Activated T-helper 1 cell treated with anti-CD3 and anti-CD28 coated beads, Interleukin-12 subunit alpha, Interleukin-12 subunit beta, Interleukin-2, Interleukin-4 antibody, amounts not matched to agents 30 ng/mL and 10 ng/mL and 1 ng/mL, durations not matched to agents 14 hours and 24 hours and 36 hours (primary cell): Measurements from ENCODE around the gene RXRA. TPM values are rescaled to one million over a fixed set of nuclear protein-coding genes. Genes with fewer than 3 reads are reported as not detected.

ENCODE experiments used
- DNase-seq: peaks from one replicate; pipeline ENCODE4 v3.0.0; 2021; ENCODE audit warnings: low spot score
- H3K27ac Mint-ChIP-seq: one replicate; pipeline ENCODE4 v1.8.0; 2021; ENCODE audit warnings: mild to moderate bottlenecking, mixed read lengths
- H3K27me3 Mint-ChIP-seq: one replicate; pipeline ENCODE4 v1.8.0; 2022; ENCODE audit warnings: mild to moderate bottlenecking, moderate library complexity, mixed read lengths; ENCODE audit not compliant: insufficient read depth
- H3K36me3 Mint-ChIP-seq: one replicate; pipeline ENCODE4 v1.8.0; 2021; ENCODE audit warnings: low read depth, mixed read lengths
- H3K4me1 Mint-ChIP-seq: one replicate; pipeline ENCODE4 v1.8.0; 2021; ENCODE audit warnings: low read depth, mixed read lengths
- H3K4me3 Mint-ChIP-seq: one replicate; pipeline ENCODE4 v1.8.0; 2021; ENCODE audit warnings: mild to moderate bottlenecking, moderate library complexity, mixed read lengths
- H3K9me3 Mint-ChIP-seq: one replicate; pipeline ENCODE4 v1.8.0; 2021; ENCODE audit warnings: mixed read lengths
- intact Hi-C: fragments of 100-400 bp; cut with micrococcal nuclease; formaldehyde crosslinking; loops from one replicate; pipeline ENCODE4 v1.15.1; 2024
- total RNA-seq: library from RNA; stranded (reverse); gene quantifications from 2 replicates; pipeline ENCODE4 v1.2.3, GENCODE V29; 2022

Gene RXRA
- total RNA-seq, 1 donor from 2014 or later, result 0.91 TPM

GRCh38 chr9:134403292-134403681, 77.0 kb downstream of the RXRA start:
- no peak overlapping the region for H3K27ac Mint-ChIP-seq
- H3K4me3 Mint-ChIP-seq, result no peak overlapping the region
- peaks cover 29% of the 10 kb centered on the region for H3K4me1 Mint-ChIP-seq
- intact Hi-C loops, result no loop called here
- no peaks in the 10 kb centered on the region for H3K9me3 Mint-ChIP-seq
- H3K36me3 Mint-ChIP-seq, result no peaks in the 10 kb centered on the region
- H3K27me3 Mint-ChIP-seq, result peaks cover 8% of the 10 kb centered on the region
- no peak for DNase-seq

DNA sequence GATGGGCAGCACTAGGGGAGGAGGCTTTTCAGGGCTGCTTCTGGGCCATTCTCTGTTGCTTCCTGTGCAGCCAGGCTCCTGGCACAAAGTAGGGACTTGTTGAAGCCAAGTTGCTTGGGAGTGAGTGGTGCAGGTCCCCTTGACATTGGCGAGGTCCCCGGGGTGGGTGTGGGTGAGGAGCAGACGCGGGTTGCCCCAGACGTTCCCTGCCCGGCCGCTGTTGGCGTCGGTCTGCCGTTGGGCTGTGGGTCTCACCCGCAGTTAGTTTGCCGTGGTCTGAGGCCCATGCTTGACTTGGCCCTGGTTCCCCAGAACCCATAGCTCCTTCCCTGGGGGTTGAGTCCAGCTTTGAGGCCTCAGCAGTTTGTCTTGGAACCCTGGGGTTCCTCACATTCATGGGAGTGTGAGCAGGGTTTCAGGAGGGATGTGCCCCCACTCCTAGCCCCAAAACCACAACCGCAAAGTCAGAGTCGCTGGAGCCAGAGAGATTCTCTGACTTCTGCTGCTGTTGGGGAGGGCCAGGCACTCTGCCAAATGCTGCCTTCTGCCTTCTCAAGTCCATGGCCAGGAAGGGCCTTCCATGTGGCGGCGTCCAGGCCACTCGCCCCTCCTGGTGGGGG, 77.5 kb downstream of the RXRA start:
- Mint-ChIP-seq H3K4me1 (peaks cover 29% of the 10 kb centered on the region), H3K27me3 (peaks cover 8% of the 10 kb centered on the region), H3K36me3 (no peaks in the 10 kb centered on the region), H3K27ac (no peak overlapping the region), H3K9me3 (no peaks in the 10 kb centered on the region), H3K4me3 (no peak overlapping the region)
- DNase-seq, result no peak
- intact Hi-C loops, result no loop called here

- H3K27me3 Mint-ChIP-seq, result peaks cover 8% of the 10 kb centered on the region
- DNase-seq, result no peak
- H3K9me3 Mint-ChIP-seq, result no peaks in the 10 kb centered on the region
- no peak overlapping the region for H3K27ac Mint-ChIP-seq
- H3K36me3 Mint-ChIP-seq, result no peaks in the 10 kb centered on the region
- H3K4me3 Mint-ChIP-seq, result no peak overlapping the region
- H3K4me1 Mint-ChIP-seq, result peaks cover 29% of the 10 kb centered on the region
- intact Hi-C loops, result no loop called here
Measured at GRCh38 chr9:134404376-134405358, 78.4 kb downstream of the RXRA start.

DNA sequence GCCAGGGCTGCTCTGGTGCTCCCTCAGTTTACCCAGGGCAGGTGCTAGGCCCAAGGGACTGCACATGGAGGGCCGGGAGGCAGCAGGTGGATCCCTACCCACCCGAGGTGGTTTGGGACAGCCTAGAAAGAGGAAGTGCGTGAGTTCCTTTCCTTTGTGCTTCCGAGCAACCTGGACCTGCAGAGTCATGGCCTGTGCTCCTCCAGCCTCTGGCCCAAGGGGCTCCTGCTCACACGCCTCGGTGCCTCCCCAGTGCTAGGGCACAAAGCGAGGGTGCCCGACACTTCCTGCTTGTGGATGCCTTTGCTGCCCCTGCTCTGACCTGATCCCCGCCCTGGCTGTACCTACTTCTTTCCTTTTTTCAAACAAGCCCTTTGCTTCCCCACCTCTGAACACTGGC, 79.3 kb downstream of the RXRA start:
- Mint-ChIP-seq H3K9me3 (no peaks in the 10 kb centered on the region), H3K4me1 (peaks cover 29% of the 10 kb centered on the region), H3K4me3 (no peak overlapping the region), H3K27ac (no peak overlapping the region), H3K27me3 (peaks cover 8% of the 10 kb centered on the region), H3K36me3 (no peaks in the 10 kb centered on the region)
- intact Hi-C loops, result no loop called here
- no peak for DNase-seq

DNA sequence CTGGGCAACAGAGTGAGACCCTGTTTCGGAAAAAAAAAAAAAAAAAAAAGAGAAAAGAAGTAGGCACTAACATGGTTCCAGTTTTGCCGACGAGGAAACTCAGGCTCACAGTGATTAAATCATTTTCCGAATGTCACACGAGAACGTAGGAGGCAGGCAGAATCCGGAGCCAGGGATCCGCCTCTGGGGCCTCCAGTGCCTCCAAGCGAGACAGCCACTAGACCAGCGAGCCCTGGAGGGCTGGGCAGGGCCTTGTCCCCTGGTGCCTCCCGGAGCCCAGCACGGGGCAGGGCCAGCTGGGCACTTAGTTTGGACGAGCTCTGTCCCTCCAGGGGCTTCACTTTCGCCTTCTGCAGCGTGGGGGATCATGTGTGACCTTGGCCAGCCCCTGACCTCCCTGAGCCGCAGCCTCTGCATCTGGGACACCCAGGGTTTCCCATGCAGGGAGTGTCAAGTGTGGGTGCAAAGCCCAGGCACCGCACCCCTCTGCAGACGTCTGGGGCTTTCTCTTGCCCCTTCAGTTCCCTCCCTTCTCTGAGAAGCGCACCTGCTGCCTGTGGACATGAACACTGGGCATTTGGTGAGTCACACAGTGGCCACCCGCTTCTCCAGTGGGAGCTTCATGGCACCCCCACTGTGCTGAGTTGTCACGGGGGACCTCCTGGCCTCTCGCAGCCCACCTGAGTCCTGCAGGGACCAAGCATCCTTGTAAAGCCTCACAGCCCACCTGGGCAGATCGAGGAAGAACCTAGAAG, 80.3 kb downstream of the RXRA start:
- no peaks in the 10 kb centered on the region for H3K36me3 Mint-ChIP-seq
- intact Hi-C loops, result loop anchor here (1.0 to 2.0 kb wide), 3 partner anchors 10 to 82 kb away; no protein-coding TSS in a partner anchor
- peaks cover 8% of the 10 kb centered on the region for H3K27me3 Mint-ChIP-seq
- DNase-seq, result no peak
- H3K9me3 Mint-ChIP-seq, result no peaks in the 10 kb centered on the region
- H3K4me1 Mint-ChIP-seq, result peaks cover 29% of the 10 kb centered on the region
- H3K27ac Mint-ChIP-seq, result no peak overlapping the region
- H3K4me3 Mint-ChIP-seq, result peak overlapping the region; percentile 65

GRCh38 chr9:134407121-134407779, 81.0 kb downstream of the RXRA start:
- peaks cover 8% of the 10 kb centered on the region for H3K27me3 Mint-ChIP-seq
- peak overlapping the region; percentile 83 for H3K27ac Mint-ChIP-seq
- H3K9me3 Mint-ChIP-seq, result no peaks in the 10 kb centered on the region
- peak; percentile 73 for DNase-seq
- intact Hi-C loops, result loop anchor here (1.0 to 2.0 kb wide), 3 partner anchors 11 to 82 kb away; no protein-coding TSS in a partner anchor
- no peaks in the 10 kb centered on the region for H3K36me3 Mint-ChIP-seq
- H3K4me1 Mint-ChIP-seq, result peaks cover 29% of the 10 kb centered on the region
- H3K4me3 Mint-ChIP-seq, result peak overlapping the region; percentile 65

- no peak overlapping the region for H3K4me3 Mint-ChIP-seq
- no peaks in the 10 kb centered on the region for H3K9me3 Mint-ChIP-seq
- no peak for DNase-seq
- H3K36me3 Mint-ChIP-seq, result no peaks in the 10 kb centered on the region
- H3K27me3 Mint-ChIP-seq, result peaks cover 8% of the 10 kb centered on the region
- intact Hi-C loops, result no loop called here
- no peak overlapping the region for H3K27ac Mint-ChIP-seq
- H3K4me1 Mint-ChIP-seq, result peaks cover 28% of the 10 kb centered on the region
Measured at GRCh38 chr9:134408389-134408788, 82.1 kb downstream of the RXRA start.

GRCh38 chr9:134408939-134409737, 82.9 kb downstream of the RXRA start:
- Mint-ChIP-seq H3K4me1 (peaks cover 20% of the 10 kb centered on the region), H3K36me3 (no peaks in the 10 kb centered on the region), H3K9me3 (no peaks in the 10 kb centered on the region), H3K27ac (no peak overlapping the region), H3K27me3 (peaks cover 6% of the 10 kb centered on the region), H3K4me3 (no peak overlapping the region)
- no peak for DNase-seq
- intact Hi-C loops, result no loop called here

DNA sequence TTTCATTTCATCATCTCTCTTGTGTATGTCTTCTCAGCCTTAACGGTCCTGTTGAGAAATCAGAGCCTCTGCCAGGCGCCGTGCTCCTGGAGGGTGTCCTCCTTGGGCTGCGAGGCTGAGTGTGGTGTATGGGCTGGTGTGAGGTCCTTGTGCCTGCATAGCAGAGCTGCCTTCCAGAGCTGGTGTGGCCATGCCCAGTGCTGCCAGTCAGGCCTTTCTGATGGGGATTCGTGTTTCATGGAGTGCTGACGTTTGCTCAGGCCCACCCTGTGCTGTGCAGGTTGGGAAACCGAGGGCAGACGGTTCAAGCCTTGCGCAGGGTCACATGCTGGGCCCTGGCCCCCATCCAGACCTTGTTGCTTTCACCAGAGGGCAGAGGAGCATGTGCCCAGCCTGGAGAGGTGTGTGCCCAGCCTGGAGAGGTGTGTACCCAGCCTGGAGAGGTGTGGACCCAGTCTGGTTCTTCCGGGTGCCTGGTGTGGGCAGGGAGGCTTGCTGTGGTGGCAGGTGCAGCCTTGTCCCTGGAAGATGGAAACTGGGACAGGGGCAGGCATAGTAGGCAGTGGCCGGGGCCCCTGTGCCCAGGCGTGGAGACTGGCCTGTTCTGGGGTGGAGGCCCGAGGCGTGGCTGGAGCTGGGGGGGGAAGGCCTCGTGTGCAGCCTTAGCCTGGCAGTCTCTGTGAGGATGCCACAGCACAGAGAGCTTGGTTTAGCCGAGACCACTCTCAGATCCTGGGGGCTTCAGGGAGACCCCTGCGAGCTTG, 84.0 kb downstream of the RXRA start:
- Mint-ChIP-seq H3K27ac (no peak overlapping the region), H3K36me3 (no peaks in the 10 kb centered on the region), H3K27me3 (peaks cover 6% of the 10 kb centered on the region), H3K4me1 (peaks cover 14% of the 10 kb centered on the region), H3K4me3 (no peak overlapping the region), H3K9me3 (no peaks in the 10 kb centered on the region)
- no peak for DNase-seq
- intact Hi-C loops, result no loop called here

- Mint-ChIP-seq H3K9me3 (no peaks in the 10 kb centered on the region), H3K36me3 (no peaks in the 10 kb centered on the region), H3K4me3 (no peak overlapping the region), H3K4me1 (peaks cover 11% of the 10 kb centered on the region), H3K27ac (no peak overlapping the region), H3K27me3 (peaks cover 6% of the 10 kb centered on the region)
- DNase-seq, result no peak
- intact Hi-C loops, result no loop called here
Measured at GRCh38 chr9:134410835-134411217, 84.6 kb downstream of the RXRA start.

- no peak for DNase-seq
- no peak overlapping the region for H3K4me3 Mint-ChIP-seq
- no peaks in the 10 kb centered on the region for H3K9me3 Mint-ChIP-seq
- H3K36me3 Mint-ChIP-seq, result no peaks in the 10 kb centered on the region
- intact Hi-C loops, result loop anchor here (1.0 kb wide), 1 partner anchor 10 kb away; no protein-coding TSS in a partner anchor
- peaks cover 6% of the 10 kb centered on the region for H3K4me1 Mint-ChIP-seq
- no peak overlapping the region for H3K27ac Mint-ChIP-seq
- H3K27me3 Mint-ChIP-seq, result peaks cover 4% of the 10 kb centered on the region
Measured at GRCh38 chr9:134411440-134412297, 85.4 kb downstream of the RXRA start.
